ENCODE data around the gene LTV1. TPM values are rescaled to one million over a fixed set of nuclear protein-coding genes. Genes with fewer than 3 reads are reported as not detected.

Gene LTV1
- total RNA-seq, 2 donors from 2014 or later, result 26.3 to 30.8 TPM

- DNase-seq, result no peak
- no peak overlapping the region for H3K4me3 Mint-ChIP-seq
- peaks cover 1% of the 10 kb centered on the region for H3K4me1 Mint-ChIP-seq
- Histone ChIP-seq H3K9me3 (ENCODE audit: control insufficient read depth, low read length) (no peaks in the 10 kb centered on the region), H3K36me3 (ENCODE audit: control insufficient read depth, insufficient read depth, low read length) (peaks cover 96% of the 10 kb centered on the region), H3K4me1 (ENCODE audit: control insufficient read depth, insufficient read depth, low read length) (no peaks in the 10 kb centered on the region), H3K4me3 (ENCODE audit: low read length) (no peak overlapping the region), H3K27me3 (ENCODE audit: control insufficient read depth, insufficient read depth, low read length, poor library complexity, severe bottlenecking) (no peaks in the 10 kb centered on the region), H3K27ac (ENCODE audit: low read depth, low read length) (no peak overlapping the region), H3K9ac (ENCODE audit: extremely low read depth, low read length, poor library complexity, severe bottlenecking) (no peak overlapping the region)
- no peak for TF ChIP-seq CTCF (conservative IDR thresholded peaks at IDR 0.05)
- WGBS, 2 experiments (ENCODE audit: insufficient coverage in 1 of 2, insufficient read length in 1 of 2), result 95 to 97% methylated on average over 6 to 8 of the region's 8 CpGs
- peaks cover 71% of the 10 kb centered on the region for H3K36me3 Mint-ChIP-seq (ENCODE audit: low read depth)
- no peaks in the 10 kb centered on the region for H3K9me3 Mint-ChIP-seq
- H3K27me3 Mint-ChIP-seq (ENCODE audit: insufficient read depth), result no peaks in the 10 kb centered on the region
- no peak overlapping the region for H3K27ac Mint-ChIP-seq
Observed at GRCh38 chr6:143806282-143807102, 36.6 kb upstream of the LTV1 start.

- DNase-seq, result no peak
- H3K27ac ChIP-seq (ENCODE audit: low read depth, low read length), result no peak overlapping the region
- peaks cover 71% of the 10 kb centered on the region for H3K36me3 Mint-ChIP-seq (ENCODE audit: low read depth)
Observed at GRCh38 chr6:143807103-143807772, 35.9 kb upstream of the LTV1 start.

GRCh38 chr6:143810745-143811144, 32.4 kb upstream of the LTV1 start:
- peaks cover 87% of the 10 kb centered on the region for H3K36me3 ChIP-seq (ENCODE audit: control insufficient read depth, insufficient read depth, low read length)
- H3K27me3 ChIP-seq (ENCODE audit: control insufficient read depth, insufficient read depth, low read length, poor library complexity, severe bottlenecking), result no peaks in the 10 kb centered on the region
- no peak overlapping the region for H3K27ac Mint-ChIP-seq
- H3K9me3 Mint-ChIP-seq, result no peaks in the 10 kb centered on the region
- no peaks in the 10 kb centered on the region for H3K4me1 ChIP-seq (ENCODE audit: control insufficient read depth, insufficient read depth, low read length)
- H3K9me3 ChIP-seq (ENCODE audit: control insufficient read depth, low read length), result peaks cover 8% of the 10 kb centered on the region
- no peak overlapping the region for H3K4me3 ChIP-seq (ENCODE audit: low read length)
- no peak for DNase-seq
- H3K36me3 Mint-ChIP-seq (ENCODE audit: low read depth), result peaks cover 68% of the 10 kb centered on the region
- no peaks in the 10 kb centered on the region for H3K27me3 Mint-ChIP-seq (ENCODE audit: insufficient read depth)
- TF ChIP-seq CTCF (conservative IDR thresholded peaks at IDR 0.05), result no peak
- no peaks in the 10 kb centered on the region for H3K4me1 Mint-ChIP-seq
- H3K9ac ChIP-seq (ENCODE audit: extremely low read depth, low read length, poor library complexity, severe bottlenecking), result no peak overlapping the region
- H3K4me3 Mint-ChIP-seq, result no peak overlapping the region
- H3K27ac ChIP-seq (ENCODE audit: low read depth, low read length), result no peak overlapping the region
- WGBS, 2 experiments (ENCODE audit: insufficient coverage in 1 of 2, insufficient read length in 1 of 2), result 96 to 100% methylated on average over 1 of the region's 2 CpGs

More at GRCh38 chr6:143807103-143807772, 35.9 kb upstream of the LTV1 start:
- Histone ChIP-seq H3K4me1 (ENCODE audit: control insufficient read depth, insufficient read depth, low read length) (no peaks in the 10 kb centered on the region), H3K9me3 (ENCODE audit: control insufficient read depth, low read length) (no peaks in the 10 kb centered on the region), H3K27me3 (ENCODE audit: control insufficient read depth, insufficient read depth, low read length, poor library complexity, severe bottlenecking) (no peaks in the 10 kb centered on the region), H3K9ac (ENCODE audit: extremely low read depth, low read length, poor library complexity, severe bottlenecking) (no peak overlapping the region), H3K4me3 (ENCODE audit: low read length) (no peak overlapping the region), H3K36me3 (ENCODE audit: control insufficient read depth, insufficient read depth, low read length) (peaks cover 96% of the 10 kb centered on the region)
- H3K27me3 Mint-ChIP-seq (ENCODE audit: insufficient read depth), result no peaks in the 10 kb centered on the region
- 95 to 98% methylated on average over 5 of the region's 6 CpGs for WGBS, 2 experiments (ENCODE audit: insufficient coverage in 1 of 2, insufficient read length in 1 of 2)
- peaks cover 1% of the 10 kb centered on the region for H3K4me1 Mint-ChIP-seq
- no peak overlapping the region for H3K27ac Mint-ChIP-seq
- TF ChIP-seq CTCF (conservative IDR thresholded peaks at IDR 0.05), result no peak
- H3K9me3 Mint-ChIP-seq, result no peaks in the 10 kb centered on the region
- H3K4me3 Mint-ChIP-seq, result no peak overlapping the region
